ENCODE data around the gene LMAN2L. TPM values are rescaled to one million over a fixed set of nuclear protein-coding genes. Genes with fewer than 3 reads are reported as not detected.

Gene LMAN2L
- total and polyA plus RNA-seq, 2 donors (not counting 1 experiment from before 2014, with no cell fraction given) = 24.7 to 41.1 TPM

GRCh38 chr2:96692094-96692971, 47.5 kb downstream of the LMAN2L start:
- Histone ChIP-seq H3K9me3 (ENCODE audit: control insufficient read depth, insufficient read depth, low read depth, low read length) (no peaks in the 10 kb centered on the region), H3K9ac (ENCODE audit: insufficient read depth, low read length) (no peak overlapping the region), H3K4me2 (ENCODE audit: extremely low read depth, insufficient read depth, low read length) (no peak overlapping the region), H3K4me3 (replicated peaks in 1 of 4; ENCODE audit: control extremely low read depth in 1 of 4, insufficient read depth in 1 of 4, low read depth in 3 of 4, low read length in 4 of 4) (no peak overlapping the region), H3K36me3 (ENCODE audit: control insufficient read depth, insufficient read depth, low read length) (no peaks in the 10 kb centered on the region), H3K79me2 (ENCODE audit: control insufficient read depth, insufficient read depth, low read length) (no peaks in the 10 kb centered on the region), H3K4me1 (ENCODE audit: control insufficient read depth, extremely low read depth, insufficient read depth, low read length) (no peaks in the 10 kb centered on the region), H4K20me1 (ENCODE audit: control insufficient read depth, extremely low read depth, insufficient read depth, low read length) (no peaks in the 10 kb centered on the region), H3K27ac (ENCODE audit: insufficient read depth, low read length) (no peak overlapping the region), H3K27me3 (ENCODE audit: control insufficient read depth, insufficient read depth, low read length) (no peaks in the 10 kb centered on the region), H2AFZ (ENCODE audit: low read length) (no peak overlapping the region)
- no peak for TF ChIP-seq CTCF (conservative IDR thresholded peaks at IDR 0.05 in 1 of 2, IDR thresholded peaks at IDR 0.05 in 1 of 2; ENCODE audit: low read depth in 1 of 2, low read length in 2 of 2)
- no peak for TF ChIP-seq EZH2 (IDR thresholded peaks at IDR 0.05; ENCODE audit: low read length, missing control alignments)
- no peak for DNase-seq (ENCODE audit: low read depth in 2 of 2)

- no peaks in the 10 kb centered on the region for H3K79me2 ChIP-seq (ENCODE audit: control insufficient read depth, insufficient read depth, low read length)
- no peaks in the 10 kb centered on the region for H3K27me3 ChIP-seq (ENCODE audit: control insufficient read depth, insufficient read depth, low read length)
- no peaks in the 10 kb centered on the region for H3K4me1 ChIP-seq (ENCODE audit: control insufficient read depth, extremely low read depth, insufficient read depth, low read length)
- H3K4me3 ChIP-seq (replicated peaks in 1 of 4; ENCODE audit: control extremely low read depth in 1 of 4, insufficient read depth in 1 of 4, low read depth in 3 of 4, low read length in 4 of 4) = no peak overlapping the region
- H2AFZ ChIP-seq (ENCODE audit: low read length) = no peak overlapping the region
- H3K9ac ChIP-seq (ENCODE audit: insufficient read depth, low read length) = no peak overlapping the region
- H4K20me1 ChIP-seq (ENCODE audit: control insufficient read depth, extremely low read depth, insufficient read depth, low read length) = no peaks in the 10 kb centered on the region
- H3K27ac ChIP-seq (ENCODE audit: insufficient read depth, low read length) = no peak overlapping the region
- no peak for TF ChIP-seq EZH2 (IDR thresholded peaks at IDR 0.05; ENCODE audit: low read length, missing control alignments)
- TF ChIP-seq CTCF (conservative IDR thresholded peaks at IDR 0.05 in 1 of 2, IDR thresholded peaks at IDR 0.05 in 1 of 2; ENCODE audit: low read depth in 1 of 2, low read length in 2 of 2) = no peak
- H3K36me3 ChIP-seq (ENCODE audit: control insufficient read depth, insufficient read depth, low read length) = no peaks in the 10 kb centered on the region
- no peaks in the 10 kb centered on the region for H3K9me3 ChIP-seq (ENCODE audit: control insufficient read depth, insufficient read depth, low read depth, low read length)
- H3K4me2 ChIP-seq (ENCODE audit: extremely low read depth, insufficient read depth, low read length) = no peak overlapping the region
- no peak for DNase-seq (ENCODE audit: low read depth in 2 of 2)
Measured at GRCh38 chr2:96691022-96691612, 48.7 kb downstream of the LMAN2L start.

GRCh38 chr2:96690306-96691021, 49.4 kb downstream of the LMAN2L start:
- Histone ChIP-seq H3K79me2 (ENCODE audit: control insufficient read depth, insufficient read depth, low read length) (no peaks in the 10 kb centered on the region), H3K27me3 (ENCODE audit: control insufficient read depth, insufficient read depth, low read length) (peaks cover 6% of the 10 kb centered on the region), H3K4me3 (replicated peaks in 1 of 4; ENCODE audit: control extremely low read depth in 1 of 4, insufficient read depth in 1 of 4, low read depth in 3 of 4, low read length in 4 of 4) (no peak overlapping the region), H4K20me1 (ENCODE audit: control insufficient read depth, extremely low read depth, insufficient read depth, low read length) (no peaks in the 10 kb centered on the region), H3K27ac (ENCODE audit: insufficient read depth, low read length) (no peak overlapping the region), H3K9me3 (ENCODE audit: control insufficient read depth, insufficient read depth, low read depth, low read length) (no peaks in the 10 kb centered on the region), H3K4me2 (ENCODE audit: extremely low read depth, insufficient read depth, low read length) (no peak overlapping the region), H3K9ac (ENCODE audit: insufficient read depth, low read length) (no peak overlapping the region), H3K4me1 (ENCODE audit: control insufficient read depth, extremely low read depth, insufficient read depth, low read length) (no peaks in the 10 kb centered on the region), H2AFZ (ENCODE audit: low read length) (no peak overlapping the region), H3K36me3 (ENCODE audit: control insufficient read depth, insufficient read depth, low read length) (no peaks in the 10 kb centered on the region)
- DNase-seq (ENCODE audit: low read depth in 2 of 2) = no peak
- TF ChIP-seq EZH2 (IDR thresholded peaks at IDR 0.05; ENCODE audit: low read length, missing control alignments) (no peak), CTCF (conservative IDR thresholded peaks at IDR 0.05 in 1 of 2, IDR thresholded peaks at IDR 0.05 in 1 of 2; ENCODE audit: low read depth in 1 of 2, low read length in 2 of 2) (no peak)
